ENCODE measurements around the gene SEMG1.
A peak's percentile ranks its signal among the peaks of the same experiment; 100 is the strongest.

Gene SEMG1

GRCh38 chr20:45248609-45249008, 41.8 kb downstream of the SEMG1 start:
- Histone ChIP-seq H3K4me1 (ENCODE audit: control insufficient read depth in 2 of 2, insufficient read depth in 2 of 2, low read length in 2 of 2) (no peaks in the 10 kb centered on the region), H3K36me3 (ENCODE audit: control insufficient read depth in 2 of 2, insufficient read depth in 2 of 2, low read length in 2 of 2) (no peaks in the 10 kb centered on the region), H3K9me3 (ENCODE audit: control insufficient read depth in 2 of 2, low read length in 2 of 2) (no peaks in the 10 kb centered on the region), H3K27me3 (ENCODE audit: control insufficient read depth in 2 of 2, insufficient read depth in 2 of 2, low read length in 2 of 2) (peaks cover 3 to 8% of the 10 kb centered on the region in 2 donors), H3K4me3 (ENCODE audit: low read length in 2 of 2) (no peak overlapping the region), H3K27ac (ENCODE audit: low read depth in 2 of 2, low read length in 2 of 2) (no peak overlapping the region), H3K9ac (ENCODE audit: low read depth in 1 of 2, low read length in 2 of 2) (no peak overlapping the region)

GRCh38 chr20:45251884-45252560, 45.2 kb downstream of the SEMG1 start:
- Histone ChIP-seq H3K27me3 (ENCODE audit: control insufficient read depth in 2 of 2, insufficient read depth in 2 of 2, low read length in 2 of 2) (peaks cover 0 to 5% of the 10 kb centered on the region in 2 donors), H3K27ac (ENCODE audit: low read depth in 2 of 2, low read length in 2 of 2) (no peak overlapping the region), H3K4me1 (ENCODE audit: control insufficient read depth in 2 of 2, insufficient read depth in 2 of 2, low read length in 2 of 2) (peaks cover 0 to 11% of the 10 kb centered on the region in 2 donors), H3K36me3 (ENCODE audit: control insufficient read depth in 2 of 2, insufficient read depth in 2 of 2, low read length in 2 of 2) (no peaks in the 10 kb centered on the region), H3K9ac (ENCODE audit: low read depth in 1 of 2, low read length in 2 of 2) (no peak overlapping the region), H3K4me3 (ENCODE audit: low read length in 2 of 2) (no peak overlapping the region), H3K9me3 (ENCODE audit: control insufficient read depth in 2 of 2, low read length in 2 of 2) (no peaks in the 10 kb centered on the region)

GRCh38 chr20:45253261-45253660, 46.4 kb downstream of the SEMG1 start:
- Histone ChIP-seq H3K27ac (ENCODE audit: low read depth in 2 of 2, low read length in 2 of 2) (no peak overlapping the region), H3K27me3 (ENCODE audit: control insufficient read depth in 2 of 2, insufficient read depth in 2 of 2, low read length in 2 of 2) (peaks cover 0 to 2% of the 10 kb centered on the region in 2 donors), H3K4me1 (ENCODE audit: control insufficient read depth in 2 of 2, insufficient read depth in 2 of 2, low read length in 2 of 2) (peaks cover 0 to 11% of the 10 kb centered on the region in 2 donors), H3K36me3 (ENCODE audit: control insufficient read depth in 2 of 2, insufficient read depth in 2 of 2, low read length in 2 of 2) (no peaks in the 10 kb centered on the region), H3K9me3 (ENCODE audit: control insufficient read depth in 2 of 2, low read length in 2 of 2) (no peaks in the 10 kb centered on the region), H3K9ac (ENCODE audit: low read depth in 1 of 2, low read length in 2 of 2) (no peak overlapping the region), H3K4me3 (ENCODE audit: low read length in 2 of 2) (no peak overlapping the region)

- H3K9me3 ChIP-seq (ENCODE audit: control insufficient read depth in 2 of 2, low read length in 2 of 2), result no peaks in the 10 kb centered on the region
- H3K36me3 ChIP-seq (ENCODE audit: control insufficient read depth in 2 of 2, insufficient read depth in 2 of 2, low read length in 2 of 2), result no peaks in the 10 kb centered on the region
- peak within 1 kb of the TSS; percentile 52 to 63 for H3K27ac ChIP-seq (ENCODE audit: low read depth in 2 of 2, low read length in 2 of 2)
- peak within 1 kb of the TSS in 1 of 2 donors; percentile 48 for H3K4me3 ChIP-seq (ENCODE audit: low read length in 2 of 2)
- no peak within 1 kb of the TSS for H3K9ac ChIP-seq (ENCODE audit: low read depth in 1 of 2, low read length in 2 of 2)
- peaks cover 0 to 11% of the 10 kb centered on the region in 2 donors for H3K4me1 ChIP-seq (ENCODE audit: control insufficient read depth in 2 of 2, insufficient read depth in 2 of 2, low read length in 2 of 2)
- H3K27me3 ChIP-seq (ENCODE audit: control insufficient read depth in 2 of 2, insufficient read depth in 2 of 2, low read length in 2 of 2), result peaks cover 0 to 2% of the 10 kb centered on the region in 2 donors
These were observed 47.8 kb downstream of the SEMG1 start, which contains the start of gene SLPI for GRCh38 chr20:45254383-45255262. TSS of gene SLPI (minus strand) at chr20:45254564. CDS start at chr20:45254543, 21 bp downstream.

GRCh38 chr20:45257161-45257560, 50.3 kb downstream of the SEMG1 start:
- H3K27ac ChIP-seq (ENCODE audit: low read depth in 2 of 2, low read length in 2 of 2), result no peak overlapping the region
- no peaks in the 10 kb centered on the region for H3K9me3 ChIP-seq (ENCODE audit: control insufficient read depth in 2 of 2, low read length in 2 of 2)
- peaks cover 0 to 4% of the 10 kb centered on the region in 2 donors for H3K27me3 ChIP-seq (ENCODE audit: control insufficient read depth in 2 of 2, insufficient read depth in 2 of 2, low read length in 2 of 2)
- H3K4me3 ChIP-seq (ENCODE audit: low read length in 2 of 2), result no peak overlapping the region
- no peak overlapping the region for H3K9ac ChIP-seq (ENCODE audit: low read depth in 1 of 2, low read length in 2 of 2)
- H3K36me3 ChIP-seq (ENCODE audit: control insufficient read depth in 2 of 2, insufficient read depth in 2 of 2, low read length in 2 of 2), result no peaks in the 10 kb centered on the region
- peaks cover 0 to 11% of the 10 kb centered on the region in 2 donors for H3K4me1 ChIP-seq (ENCODE audit: control insufficient read depth in 2 of 2, insufficient read depth in 2 of 2, low read length in 2 of 2)

GRCh38 chr20:45257711-45258110, 50.9 kb downstream of the SEMG1 start:
- Histone ChIP-seq H3K9me3 (ENCODE audit: control insufficient read depth in 2 of 2, low read length in 2 of 2) (no peaks in the 10 kb centered on the region), H3K9ac (ENCODE audit: low read depth in 1 of 2, low read length in 2 of 2) (no peak overlapping the region), H3K27ac (ENCODE audit: low read depth in 2 of 2, low read length in 2 of 2) (no peak overlapping the region), H3K4me3 (ENCODE audit: low read length in 2 of 2) (no peak overlapping the region), H3K4me1 (ENCODE audit: control insufficient read depth in 2 of 2, insufficient read depth in 2 of 2, low read length in 2 of 2) (peaks cover 0 to 11% of the 10 kb centered on the region in 2 donors), H3K36me3 (ENCODE audit: control insufficient read depth in 2 of 2, insufficient read depth in 2 of 2, low read length in 2 of 2) (no peaks in the 10 kb centered on the region), H3K27me3 (ENCODE audit: control insufficient read depth in 2 of 2, insufficient read depth in 2 of 2, low read length in 2 of 2) (peaks cover 0 to 4% of the 10 kb centered on the region in 2 donors)

- Histone ChIP-seq H3K36me3 (ENCODE audit: control insufficient read depth in 2 of 2, insufficient read depth in 2 of 2, low read length in 2 of 2) (no peaks in the 10 kb centered on the region), H3K9ac (ENCODE audit: low read depth in 1 of 2, low read length in 2 of 2) (no peak overlapping the region), H3K4me3 (ENCODE audit: low read length in 2 of 2) (no peak overlapping the region), H3K27ac (ENCODE audit: low read depth in 2 of 2, low read length in 2 of 2) (no peak overlapping the region), H3K4me1 (ENCODE audit: control insufficient read depth in 2 of 2, insufficient read depth in 2 of 2, low read length in 2 of 2) (peaks cover 0 to 11% of the 10 kb centered on the region in 2 donors), H3K9me3 (ENCODE audit: control insufficient read depth in 2 of 2, low read length in 2 of 2) (no peaks in the 10 kb centered on the region), H3K27me3 (ENCODE audit: control insufficient read depth in 2 of 2, insufficient read depth in 2 of 2, low read length in 2 of 2) (peaks cover 0 to 4% of the 10 kb centered on the region in 2 donors)
These were observed 51.4 kb downstream of the SEMG1 start for GRCh38 chr20:45258259-45258658.

- H3K9me3 ChIP-seq (ENCODE audit: control insufficient read depth in 2 of 2, low read length in 2 of 2), result no peaks in the 10 kb centered on the region
- no peaks in the 10 kb centered on the region for H3K36me3 ChIP-seq (ENCODE audit: control insufficient read depth in 2 of 2, insufficient read depth in 2 of 2, low read length in 2 of 2)
- no peak overlapping the region for H3K9ac ChIP-seq (ENCODE audit: low read depth in 1 of 2, low read length in 2 of 2)
- no peak overlapping the region for H3K4me3 ChIP-seq (ENCODE audit: low read length in 2 of 2)
- H3K27me3 ChIP-seq (ENCODE audit: control insufficient read depth in 2 of 2, insufficient read depth in 2 of 2, low read length in 2 of 2), result peaks cover 0 to 4% of the 10 kb centered on the region in 2 donors
- no peak overlapping the region for H3K27ac ChIP-seq (ENCODE audit: low read depth in 2 of 2, low read length in 2 of 2)
- peaks cover 0 to 11% of the 10 kb centered on the region in 2 donors for H3K4me1 ChIP-seq (ENCODE audit: control insufficient read depth in 2 of 2, insufficient read depth in 2 of 2, low read length in 2 of 2)
These were observed 51.8 kb downstream of the SEMG1 start for GRCh38 chr20:45258664-45259063.
